Small intestine (tissue), 7 donors: Measurements from ENCODE around the gene LILRB1. TPM values are rescaled to one million over a fixed set of nuclear protein-coding genes. Genes with fewer than 3 reads are reported as not detected.

ENCODE experiments used
- DNase-seq, 2 donors: peaks; one replicate each; pipeline versions ENCODE4 v3.0.0 to v3.0.0-alpha.2; 2013
- FAIRE-seq: peaks from 2 replicates; lab custom pipeline; 2012; peaks lifted over from hg19 to GRCh38; lab: Jason Lieb, UNC
- H3K27ac ChIP-seq, 3 donors: one replicate each; pipeline ENCODE4 v1.5.1; 2013; ENCODE audit warnings: low read length in 2 of 3, mild to moderate bottlenecking in 2 of 3, control low read depth in 1 of 3, inconsistent platforms in 1 of 3, low read depth in 1 of 3, moderate library complexity in 1 of 3
- H3K27me3 ChIP-seq, 3 donors: one replicate each; pipeline ENCODE4 v1.6.1; 2013; ENCODE audit warnings: low read length in 3 of 3, inconsistent platforms in 1 of 3; ENCODE audit not compliant: control insufficient read depth in 3 of 3, insufficient read depth in 3 of 3
- H3K36me3 ChIP-seq, 3 donors: one replicate each; pipeline ENCODE4 v1.6.1; 2013; ENCODE audit warnings: low read length in 3 of 3, inconsistent platforms in 1 of 3, low read depth in 1 of 3, mild to moderate bottlenecking in 1 of 3, moderate library complexity in 1 of 3; ENCODE audit not compliant: control insufficient read depth in 3 of 3, insufficient read depth in 2 of 3
- H3K4me1 ChIP-seq, 3 donors: one replicate each; pipeline ENCODE4 v1.6.1; 2013; ENCODE audit warnings: low read length in 2 of 3, inconsistent platforms in 1 of 3, low read depth in 1 of 3, mild to moderate bottlenecking in 1 of 3, moderate library complexity in 1 of 3; ENCODE audit not compliant: control insufficient read depth in 3 of 3, insufficient read depth in 2 of 3
- H3K4me3 ChIP-seq, 3 donors: one replicate each; pipeline ENCODE4 v1.5.1; 2013; ENCODE audit warnings: low read length in 3 of 3, control low read depth in 1 of 3, inconsistent platforms in 1 of 3, low read depth in 1 of 3, mild to moderate bottlenecking in 1 of 3, moderate library complexity in 1 of 3
- H3K9me3 ChIP-seq, 2 donors: one replicate each; pipeline ENCODE4 v1.6.1; 2013; ENCODE audit warnings: low read depth in 1 of 2, low read length in 1 of 2; ENCODE audit not compliant: control insufficient read depth in 2 of 2, insufficient read depth in 1 of 2
- WGBS, 3 donors: extraction: QIAGEN DNeasy Blood & Tissue Kit; methylation state at CpG; one replicate each; pipeline ENCODE4 v1.1.7; 2013; 5-methylcytosine and 5-hydroxymethylcytosine counted together
- polyA plus RNA-seq, 4 donors: library from polyadenylated mRNA; stranded (reverse) in 3 of 4; unstranded in 1 of 4; fragments of 200-250 nt in 3 of 4; fragments of 120-200 nt in 1 of 4; gene quantifications; one replicate each; pipeline versions ENCODE4 v1.2.1 to v1.2.3, GENCODE V29; 2013
- donor health status: healthy with polysubstance abuse.
- donor health status: control.
- donor health status: control.
- donor health status: Bipolar disorder and iron deficiency.
- donor health status: healthy.

Gene LILRB1
- polyA plus RNA-seq, 4 donors, result 0.45 to 3.5 (median 1.8) TPM

GRCh38 chr19:54606230-54606629, 24.1 kb upstream of the LILRB1 start:
- Histone ChIP-seq H3K27me3 (no peaks in the 10 kb centered on the region), H3K36me3 (no peaks in the 10 kb centered on the region), H3K4me3 (no peak overlapping the region), H3K4me1 (no peaks in the 10 kb centered on the region), H3K9me3 (peaks cover 0 to 25% of the 10 kb centered on the region in 2 donors), H3K27ac (no peak overlapping the region)
- DNase-seq, result no peak
- WGBS, 3 donors, result 51 to 63% (median 52%) methylated on average over 4 of the region's 4 CpGs
- no peak for FAIRE-seq

DNA sequence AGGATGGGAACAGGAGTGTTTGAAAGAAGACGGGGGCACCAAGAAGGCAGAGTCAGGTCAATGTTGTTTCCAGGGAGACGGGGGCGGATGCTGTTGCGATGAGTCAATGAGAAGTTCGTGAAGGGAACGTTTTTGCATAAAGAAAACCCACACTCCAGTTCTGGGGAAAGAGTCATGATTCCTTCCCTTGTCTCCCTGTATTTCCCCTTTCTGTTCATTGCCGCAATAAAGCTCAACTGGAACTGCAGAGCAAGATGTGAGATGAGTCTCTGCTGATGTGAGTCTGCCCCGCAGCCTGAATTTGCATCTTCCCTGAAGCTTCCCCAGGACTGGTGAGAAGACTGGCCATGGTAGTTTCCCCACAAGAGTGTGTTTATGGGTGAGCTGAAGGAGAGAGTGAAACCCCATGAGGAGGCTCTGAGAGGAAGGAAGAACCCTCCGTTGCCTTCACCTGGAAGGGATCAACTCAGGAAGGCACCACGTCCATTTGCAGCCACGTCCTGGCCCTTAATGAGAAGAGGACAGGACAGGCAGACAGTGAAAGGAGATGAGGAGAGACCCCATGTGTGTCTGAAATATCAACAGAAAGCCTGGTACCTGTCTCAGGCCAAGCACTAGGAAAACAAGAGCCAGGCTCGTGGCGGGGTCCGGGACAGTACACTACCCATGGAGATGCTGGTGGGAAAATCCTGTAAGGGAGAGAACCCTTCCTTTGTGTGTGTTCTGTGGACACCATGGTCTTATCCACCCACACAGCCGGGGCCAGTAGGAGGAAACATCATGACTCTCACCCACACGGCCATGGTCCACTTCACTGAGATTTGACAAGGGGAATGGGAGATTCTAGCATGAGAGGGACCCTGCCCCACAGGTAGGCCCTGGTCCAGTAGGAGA, 23.1 kb upstream of the LILRB1 start:
- FAIRE-seq (no peak), DNase-seq (no peak)
- Histone ChIP-seq H3K36me3 (no peaks in the 10 kb centered on the region), H3K4me3 (no peak overlapping the region), H3K4me1 (no peaks in the 10 kb centered on the region), H3K27ac (no peak overlapping the region), H3K9me3 (peaks cover 0 to 25% of the 10 kb centered on the region in 2 donors), H3K27me3 (no peaks in the 10 kb centered on the region)
- 70 to 77% (median 71%) methylated on average over 16 of the region's 16 CpGs for WGBS, 3 donors

- Histone ChIP-seq H3K27ac (no peak overlapping the region), H3K36me3 (no peaks in the 10 kb centered on the region), H3K9me3 (peaks cover 0 to 27% of the 10 kb centered on the region in 2 donors), H3K4me3 (no peak overlapping the region), H3K4me1 (no peaks in the 10 kb centered on the region), H3K27me3 (no peaks in the 10 kb centered on the region)
- 64 to 68% (median 65%) methylated on average over 5 of the region's 5 CpGs for WGBS, 3 donors
- DNase-seq, result no peak
- no peak for FAIRE-seq
These were observed 22.5 kb upstream of the LILRB1 start for GRCh38 chr19:54607785-54608150.

DNA sequence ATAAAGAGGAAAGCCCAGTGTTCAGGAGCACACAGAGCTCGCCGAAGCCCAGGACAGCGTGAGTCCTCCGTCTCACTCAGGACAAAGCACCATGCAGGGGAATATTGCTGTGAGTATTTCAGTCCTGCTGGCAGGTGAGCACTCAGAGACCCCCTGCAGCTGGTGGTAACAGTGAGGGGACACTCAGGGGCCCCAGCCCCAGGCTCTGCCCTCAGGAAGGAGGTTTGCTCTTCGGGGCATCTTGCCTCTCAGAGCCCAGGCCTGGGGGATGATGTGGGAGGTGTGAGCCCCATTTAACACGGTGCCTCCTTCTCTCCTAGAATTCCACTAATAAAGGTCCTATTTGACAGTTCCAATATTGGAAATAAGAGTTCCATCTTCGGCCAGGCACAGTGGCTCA, 22.1 kb upstream of the LILRB1 start:
- H3K27me3 ChIP-seq, result no peaks in the 10 kb centered on the region
- FAIRE-seq (no peak), DNase-seq (no peak)
- WGBS, 3 donors, result 83% methylated on average over 7 of the region's 7 CpGs
- H3K4me3 ChIP-seq, result no peak overlapping the region
- H3K27ac ChIP-seq, result no peak overlapping the region
- H3K4me1 ChIP-seq, result no peaks in the 10 kb centered on the region
- H3K9me3 ChIP-seq, result peaks cover 0 to 29% of the 10 kb centered on the region in 2 donors
- no peaks in the 10 kb centered on the region for H3K36me3 ChIP-seq

DNA sequence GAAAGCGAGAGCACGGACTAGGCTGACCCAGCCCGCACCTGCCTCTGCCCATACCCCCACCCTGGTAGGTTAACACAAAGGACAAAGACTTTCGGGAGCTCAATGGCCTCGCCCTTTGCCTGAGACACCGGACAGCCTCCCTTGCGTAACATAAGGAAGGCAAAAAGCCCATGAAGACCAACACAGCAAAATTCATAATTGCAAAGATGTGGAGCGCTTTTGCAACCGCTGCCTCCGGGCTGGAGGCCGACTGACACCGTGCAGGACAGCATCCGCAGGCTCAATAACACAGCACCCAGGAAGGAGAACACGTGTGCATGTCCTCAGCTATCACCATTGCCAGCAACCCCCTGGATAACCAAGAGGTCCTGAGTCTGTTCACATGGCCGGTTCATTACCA, 21.5 kb upstream of the LILRB1 start:
- WGBS, 3 donors, result 83 to 88% (median 88%) methylated on average over 15 of the region's 15 CpGs
- H3K27ac ChIP-seq, result no peak overlapping the region
- FAIRE-seq (no peak), DNase-seq (no peak)
- peaks cover 0 to 29% of the 10 kb centered on the region in 2 donors for H3K9me3 ChIP-seq
- H3K27me3 ChIP-seq, result no peaks in the 10 kb centered on the region
- no peak overlapping the region for H3K4me3 ChIP-seq
- H3K36me3 ChIP-seq, result no peaks in the 10 kb centered on the region
- no peaks in the 10 kb centered on the region for H3K4me1 ChIP-seq

- Histone ChIP-seq H3K4me3 (no peak overlapping the region), H3K27me3 (no peaks in the 10 kb centered on the region), H3K4me1 (no peaks in the 10 kb centered on the region), H3K9me3 (peaks cover 0 to 29% of the 10 kb centered on the region in 2 donors), H3K27ac (no peak overlapping the region), H3K36me3 (no peaks in the 10 kb centered on the region)
- DNase-seq (no peak), FAIRE-seq (no peak)
- WGBS, 3 donors, result 85 to 88% (median 86%) methylated on average over 26 of the region's 26 CpGs
These were observed 20.9 kb upstream of the LILRB1 start for GRCh38 chr19:54609356-54609791.

- FAIRE-seq, result no peak
- no peaks in the 10 kb centered on the region for H3K4me1 ChIP-seq
These were observed 17.9 kb upstream of the LILRB1 start for GRCh38 chr19:54612428-54612827.

DNA sequence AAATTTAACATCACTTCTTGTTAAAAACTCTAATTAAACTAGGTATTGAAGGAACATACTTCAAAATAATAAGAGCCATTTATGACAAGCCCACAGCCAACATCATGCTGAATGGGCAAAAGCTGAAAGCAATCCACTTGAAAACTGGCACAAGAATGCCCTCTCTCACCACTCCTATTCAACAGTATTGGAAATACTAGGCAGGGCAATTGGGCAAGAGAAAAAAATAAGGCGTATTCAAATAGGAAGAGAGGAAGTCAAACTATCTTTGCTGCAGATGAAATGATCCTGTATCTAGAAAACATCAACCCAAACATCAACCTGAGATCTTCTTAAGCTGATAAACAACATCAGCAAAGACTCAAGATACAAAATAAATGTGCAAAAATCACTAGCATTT, 15.6 kb upstream of the LILRB1 start:
- DNase-seq (no peak), FAIRE-seq (no peak)
- WGBS, 3 donors, result 77 to 89% (median 88%) methylated on average over 1 of the region's 1 CpG
- H3K4me1 ChIP-seq, result no peaks in the 10 kb centered on the region
- peaks cover 0 to 6% of the 10 kb centered on the region in 2 donors for H3K9me3 ChIP-seq
- H3K27ac ChIP-seq, result no peak overlapping the region
- H3K4me3 ChIP-seq, result no peak overlapping the region
- H3K36me3 ChIP-seq, result no peaks in the 10 kb centered on the region
- H3K27me3 ChIP-seq, result no peaks in the 10 kb centered on the region

More at GRCh38 chr19:54612428-54612827, 17.9 kb upstream of the LILRB1 start:
- Histone ChIP-seq H3K4me3 (no peak overlapping the region), H3K9me3 (peaks cover 0 to 19% of the 10 kb centered on the region in 2 donors), H3K27ac (no peak overlapping the region), H3K36me3 (no peaks in the 10 kb centered on the region), H3K27me3 (no peaks in the 10 kb centered on the region)
- 89 to 100% (median 91%) methylated on average over 1 of the region's 1 CpG for WGBS, 3 donors
- no peak for DNase-seq
